Activated CD4-positive, alpha-beta T cell treated with anti-CD3 and anti-CD28 coated beads, Interleukin-2, Interleukin-6, amounts not matched to agents 100 ng/mL and 50 ng/mL, durations not matched to agents 16 hours and 8 hours (primary cell): ENCODE measurements around the gene APCDD1.
"Not testable (repeated sequence)": the region's sequence is repeated elsewhere in the genome, so short reads cannot be mapped to it uniquely, and the experiment has no call there.

ENCODE experiments used
- DNase-seq: peaks from one replicate; pipeline ENCODE4 v3.0.0-alpha.2; 2020

Gene APCDD1

DNA sequence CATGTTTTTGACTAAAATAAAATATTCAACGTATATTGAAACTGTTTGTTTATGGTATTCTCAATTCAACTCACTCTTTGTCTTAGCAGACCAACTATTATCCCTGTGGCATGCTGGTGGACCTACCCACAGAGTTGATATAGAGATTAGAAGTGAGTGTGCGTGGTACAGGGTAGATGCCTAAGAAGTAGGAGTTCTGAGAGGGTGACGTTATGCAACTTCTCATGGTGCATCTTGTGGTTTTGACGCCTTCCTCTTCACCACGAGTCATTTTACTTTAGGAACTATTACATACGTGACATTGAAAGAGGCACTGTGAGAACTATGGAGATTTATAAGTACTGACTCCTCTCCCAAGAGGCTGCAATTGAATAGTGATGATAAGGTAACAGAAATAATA lies 44.8 kb downstream of the APCDD1 start:
- DNase-seq = peak; percentile 40

GRCh38 chr18:10500038-10500437 lies 45.6 kb downstream of the APCDD1 start:
- DNase-seq = no peak

- no peak for DNase-seq
These were observed 50.3 kb downstream of the APCDD1 start for GRCh38 chr18:10504723-10505122.

DNA sequence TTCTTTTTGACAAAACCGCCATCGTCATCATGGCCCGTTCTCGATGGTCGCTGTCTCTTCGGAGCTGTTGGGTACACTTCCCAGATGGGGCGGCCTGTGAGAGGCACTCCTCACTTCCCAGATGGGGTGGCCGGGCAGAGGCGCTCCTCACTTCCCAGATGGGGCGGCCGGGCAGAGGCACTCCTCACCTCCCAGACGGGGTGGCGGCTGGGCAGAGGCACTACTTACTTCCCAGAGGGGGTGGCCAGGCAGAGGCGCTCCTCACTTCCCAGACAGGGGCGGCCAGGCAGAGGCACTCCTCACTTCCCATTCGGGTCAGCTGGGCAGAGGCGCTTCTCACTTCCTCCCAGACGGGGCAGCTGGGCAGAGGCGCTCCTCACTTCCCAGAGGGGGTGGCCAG lies 51.5 kb downstream of the APCDD1 start:
- not testable (repeated sequence) for DNase-seq

DNA sequence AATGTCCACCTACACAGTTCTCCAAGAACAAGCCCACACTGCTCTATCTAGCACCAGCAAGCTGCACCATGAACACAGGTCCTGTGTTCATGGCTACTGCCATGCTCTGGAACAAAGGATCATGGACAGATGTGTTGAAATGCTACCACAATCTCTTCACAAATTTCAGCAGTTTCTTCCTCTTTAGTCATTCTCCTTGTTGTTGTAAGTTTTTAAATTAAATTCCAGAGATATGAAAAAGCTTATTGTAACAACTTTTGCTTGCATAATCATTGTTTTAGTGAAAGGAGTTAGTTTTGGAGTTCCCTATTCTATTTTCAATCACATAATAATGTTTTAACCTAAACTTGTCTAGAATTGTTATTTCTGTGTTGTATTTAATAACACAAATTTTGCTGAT lies 54.2 kb downstream of the APCDD1 start:
- no peak for DNase-seq

DNA sequence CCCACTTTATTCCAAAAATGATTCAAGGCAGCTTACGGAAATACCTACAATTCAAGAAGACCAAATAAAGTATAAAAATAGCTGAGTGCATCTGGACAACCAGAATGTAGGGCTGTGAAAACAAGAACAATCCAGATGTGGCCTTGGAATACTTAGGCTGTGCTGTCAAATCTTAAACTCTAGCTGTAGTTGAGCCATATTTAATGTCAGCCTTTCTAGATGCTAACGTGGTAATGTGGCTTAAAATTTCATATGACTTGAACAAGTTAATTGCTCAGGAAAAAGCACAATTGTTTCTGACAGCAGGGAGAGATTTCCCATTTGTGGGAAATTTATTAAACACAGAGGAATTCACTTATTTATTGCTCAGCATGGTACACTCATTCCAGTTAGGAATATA lies 56.8 kb downstream of the APCDD1 start:
- no peak for DNase-seq

DNA sequence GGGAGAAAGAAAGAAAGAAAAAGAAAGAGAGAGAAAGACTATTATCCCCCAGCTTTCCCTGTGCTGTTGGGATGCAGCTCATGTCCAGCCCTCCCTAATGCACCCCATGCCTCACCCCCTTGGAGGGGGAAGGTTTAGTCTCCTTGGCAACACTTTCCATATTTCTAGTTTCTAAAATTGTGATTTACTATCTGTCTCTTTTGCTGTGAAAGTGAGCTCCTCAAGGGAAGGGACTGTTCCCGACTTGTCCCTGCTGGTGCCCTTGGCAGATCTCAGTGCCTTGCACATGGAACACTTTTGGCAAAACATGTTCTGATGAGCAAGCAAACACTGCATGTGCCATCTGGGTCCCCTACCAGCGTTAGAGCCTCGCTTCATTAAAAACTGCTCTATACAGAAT lies 59.6 kb downstream of the APCDD1 start:
- DNase-seq = no peak

DNA sequence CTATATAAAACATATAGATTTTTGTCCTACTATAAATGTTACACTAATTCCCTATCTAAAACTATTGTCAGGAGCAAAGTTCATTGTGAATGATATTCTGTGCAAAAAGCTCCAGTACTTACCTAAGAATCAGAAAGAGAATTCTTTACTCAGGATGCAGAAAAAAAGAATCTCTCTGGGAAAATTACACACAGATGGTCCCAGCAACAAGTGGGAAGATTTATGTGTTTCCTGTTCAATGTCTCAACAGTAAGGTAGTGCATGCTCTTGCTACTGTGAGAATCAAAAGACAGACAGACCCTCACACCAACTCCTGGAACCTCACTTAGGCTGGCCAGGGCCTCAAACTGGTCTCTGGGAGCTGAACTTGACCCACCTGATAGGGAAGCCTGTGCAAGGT lies 60.2 kb downstream of the APCDD1 start:
- DNase-seq = no peak

GRCh38 chr18:10515456-10515855 lies 61.0 kb downstream of the APCDD1 start:
- no peak for DNase-seq

GRCh38 chr18:10516078-10516477 lies 61.6 kb downstream of the APCDD1 start:
- DNase-seq = no peak

DNA sequence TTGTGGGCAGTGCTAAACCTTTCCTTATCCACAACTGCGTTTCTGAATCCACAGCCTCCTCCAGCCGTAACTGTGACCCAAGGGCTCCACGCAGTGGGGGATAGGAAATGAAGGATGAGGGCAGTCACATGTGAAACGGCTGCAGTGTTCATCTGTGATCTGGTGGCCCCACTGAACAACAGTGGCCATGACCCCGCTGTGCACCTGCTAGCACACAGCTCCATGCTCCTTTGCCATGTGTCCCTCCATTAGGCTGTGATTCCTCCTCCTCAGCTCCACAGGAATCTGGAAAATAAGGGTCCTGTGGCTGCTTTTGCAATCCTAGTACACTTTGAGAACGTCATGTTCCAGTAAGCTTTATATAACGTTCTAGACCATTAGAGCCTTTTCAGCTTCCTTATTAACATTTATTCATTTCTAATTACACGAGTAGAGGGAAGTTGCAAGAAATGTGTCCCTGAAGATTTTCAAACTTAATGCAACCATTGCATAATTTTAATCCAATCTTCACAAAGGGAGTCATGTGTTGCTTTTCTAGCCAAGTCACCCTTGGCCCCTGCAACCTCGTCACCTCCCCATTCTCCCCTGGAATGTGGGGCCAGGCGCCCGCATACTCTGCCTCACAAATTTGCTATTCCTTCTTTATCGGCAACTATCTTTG lies 64.3 kb downstream of the APCDD1 start:
- DNase-seq = no peak

- no peak for DNase-seq
These were observed 64.9 kb downstream of the APCDD1 start for GRCh38 chr18:10519366-10519765.

- peak; percentile 67 for DNase-seq
These were observed 65.8 kb downstream of the APCDD1 start for GRCh38 chr18:10519999-10520935.

- no peak for DNase-seq
These were observed 67.1 kb downstream of the APCDD1 start for GRCh38 chr18:10521566-10521965.

DNA sequence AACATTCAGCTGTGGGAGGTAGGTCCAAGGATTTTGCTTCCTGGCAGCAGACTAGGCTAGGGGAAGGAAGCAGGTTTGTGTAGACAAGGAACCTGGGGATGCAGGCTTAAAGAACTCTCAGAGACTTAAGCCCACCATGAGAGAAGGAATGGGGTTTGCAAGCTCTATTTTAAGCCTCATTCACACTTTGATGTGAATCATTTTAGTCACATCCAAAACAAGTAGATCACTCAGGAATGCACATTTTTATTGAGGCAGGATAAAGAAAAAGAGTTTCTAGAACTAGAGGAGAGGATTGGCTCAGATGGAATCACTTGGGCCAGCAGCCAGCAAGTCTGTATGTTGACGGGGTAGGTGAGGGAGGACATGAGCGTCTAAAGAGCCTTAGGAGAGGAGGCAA lies 68.1 kb downstream of the APCDD1 start:
- no peak for DNase-seq

DNA sequence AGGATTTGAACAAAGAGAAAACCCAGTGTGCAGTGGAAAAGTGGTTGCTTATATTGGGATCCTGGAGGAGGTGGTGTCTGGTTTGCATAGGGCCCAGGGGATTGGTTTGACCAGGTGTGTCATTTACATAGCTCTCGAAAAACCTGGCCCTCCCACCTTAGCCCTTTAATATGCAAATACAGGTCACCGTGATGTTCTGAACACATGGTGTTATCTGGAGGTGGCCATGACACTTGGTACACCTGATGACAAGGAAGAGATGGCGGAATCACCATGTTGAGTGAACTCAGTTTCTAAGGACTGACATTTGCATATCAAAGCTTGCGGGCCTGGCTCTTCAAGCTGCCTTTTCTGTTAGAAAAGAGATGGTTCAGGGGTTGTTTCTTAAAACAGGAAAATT lies 69.1 kb downstream of the APCDD1 start:
- DNase-seq = no peak

- DNase-seq = no peak
These were observed 70.3 kb downstream of the APCDD1 start for GRCh38 chr18:10524507-10525370.

DNA sequence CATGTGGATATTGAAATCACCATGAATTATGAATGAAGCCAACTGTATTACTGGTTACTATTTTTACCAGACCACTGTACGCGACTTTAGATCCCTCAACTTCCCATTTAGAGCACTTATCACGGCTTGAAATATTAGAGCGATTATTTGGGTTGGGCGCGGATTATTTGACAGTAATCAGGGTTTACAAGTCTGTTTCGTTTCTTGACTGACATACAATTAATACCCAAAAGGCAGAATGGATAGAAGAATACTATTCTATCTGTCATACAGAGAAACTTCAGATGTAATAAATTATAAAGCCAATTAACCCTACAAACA lies 70.9 kb downstream of the APCDD1 start:
- no peak for DNase-seq

- DNase-seq = peak; percentile 95
These were observed 71.5 kb downstream of the APCDD1 start, which contains the start of gene NAPG for GRCh38 chr18:10525697-10526560. TSS of gene NAPG (plus strand) at chr18:10526027. CDS start at chr18:10526103, 76 bp downstream.

DNA sequence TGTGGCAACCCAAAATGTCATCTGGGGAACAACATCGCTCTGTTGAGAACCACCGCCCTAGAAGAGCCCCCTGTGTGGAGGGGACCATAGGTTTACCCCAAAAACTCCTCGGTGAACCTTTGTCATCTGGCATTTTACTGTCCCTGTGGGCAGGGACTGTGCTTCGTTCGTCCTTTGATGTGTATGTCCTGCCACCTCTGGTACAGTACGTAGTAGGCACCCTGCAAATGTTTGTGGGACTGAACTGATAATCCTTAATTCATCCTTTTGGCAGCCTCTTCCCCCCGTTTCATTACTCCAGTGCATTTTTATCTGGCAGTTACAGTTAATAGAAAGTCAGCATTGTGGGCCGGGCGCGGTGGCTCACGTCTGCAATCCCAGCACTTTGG lies 72.1 kb downstream of the APCDD1 start:
- DNase-seq = no peak

DNA sequence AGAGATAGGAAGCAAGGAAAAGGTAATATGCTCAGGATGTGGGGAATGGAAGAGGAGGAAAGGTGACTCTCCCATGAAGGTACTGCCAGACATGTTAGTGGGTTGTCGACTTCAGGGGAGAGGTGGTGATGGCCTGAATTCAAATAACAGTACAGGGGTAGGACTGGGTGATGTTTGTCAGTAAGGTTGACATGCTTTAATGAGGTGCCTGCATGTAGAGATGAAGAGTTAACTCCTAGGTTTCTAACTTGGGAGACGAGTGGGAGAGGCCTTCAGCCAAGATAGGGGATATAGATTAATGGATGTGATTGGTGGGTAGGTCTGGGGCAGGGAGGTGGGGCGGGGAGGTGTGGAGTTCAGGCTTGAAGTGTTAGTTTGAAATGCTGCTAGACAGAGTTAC lies 74.0 kb downstream of the APCDD1 start:
- DNase-seq = no peak

GRCh38 chr18:10530002-10530401 lies 75.6 kb downstream of the APCDD1 start:
- no peak for DNase-seq
